ENCODE results near the gene ZYX. TPM values are rescaled to one million over a fixed set of nuclear protein-coding genes. Genes with fewer than 3 reads are reported as not detected.

Gene ZYX
- total RNA-seq, 1 donor from 2014 or later = 75.9 TPM

- no peak for DNase-seq (ENCODE audit: missing footprints)
- no peak for ATAC-seq
- intact Hi-C loops (cut with DNase I) = no loop called here
These were observed 20.2 kb upstream of the ZYX start for GRCh38 chr7:143360788-143361551.

- ATAC-seq = no peak
- no peak for DNase-seq (ENCODE audit: missing footprints)
- intact Hi-C loops (cut with DNase I) = no loop called here
These were observed 19.5 kb upstream of the ZYX start for GRCh38 chr7:143361552-143362130.

- intact Hi-C loops (cut with DNase I) = no loop called here
- peak; percentile 72 for DNase-seq (ENCODE audit: missing footprints)
- no peak for ATAC-seq
These were observed 18.8 kb upstream of the ZYX start, which contains the start of gene FAM131B for GRCh38 chr7:143362131-143363015. TSS of gene FAM131B (minus strand) at chr7:143362713. CDS start at chr7:143362603, 110 bp downstream.

- DNase-seq (ENCODE audit: missing footprints) = peak; percentile 35
- intact Hi-C loops (cut with DNase I) = no loop called here
- ATAC-seq = no peak
These were observed 17.9 kb upstream of the ZYX start for GRCh38 chr7:143363016-143363937.

- ATAC-seq (no peak), DNase-seq (ENCODE audit: missing footprints) (peak; percentile 45)
- intact Hi-C loops (cut with DNase I) = no loop called here
These were observed 13.2 kb upstream of the ZYX start for GRCh38 chr7:143367972-143368371.

DNA sequence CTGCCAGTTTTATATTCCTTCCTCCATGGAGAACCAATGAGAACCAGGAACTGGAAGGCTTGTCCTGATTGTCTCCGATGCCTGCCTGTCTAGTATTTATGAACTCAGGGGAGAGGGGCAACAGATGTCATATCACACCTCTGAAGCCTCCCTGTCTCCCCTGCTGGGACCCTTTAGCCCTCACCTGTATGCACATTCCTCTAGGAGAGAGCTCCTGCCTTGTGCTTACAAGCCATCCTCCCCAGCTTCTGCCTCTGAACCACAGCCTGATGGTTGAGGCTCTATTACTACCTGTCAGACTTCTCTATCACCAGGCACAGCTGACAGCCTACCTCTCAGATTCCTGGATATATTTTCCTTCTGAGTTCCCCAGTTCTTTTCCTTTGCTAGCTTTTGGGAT lies 12.8 kb upstream of the ZYX start:
- intact Hi-C loops (cut with DNase I) = no loop called here
- DNase-seq (ENCODE audit: missing footprints) (peak; percentile 9), ATAC-seq (no peak)

- no peak for ATAC-seq
- intact Hi-C loops (cut with DNase I) = no loop called here
- no peak for DNase-seq (ENCODE audit: missing footprints)
These were observed 11.2 kb upstream of the ZYX start for GRCh38 chr7:143369678-143370651.

DNA sequence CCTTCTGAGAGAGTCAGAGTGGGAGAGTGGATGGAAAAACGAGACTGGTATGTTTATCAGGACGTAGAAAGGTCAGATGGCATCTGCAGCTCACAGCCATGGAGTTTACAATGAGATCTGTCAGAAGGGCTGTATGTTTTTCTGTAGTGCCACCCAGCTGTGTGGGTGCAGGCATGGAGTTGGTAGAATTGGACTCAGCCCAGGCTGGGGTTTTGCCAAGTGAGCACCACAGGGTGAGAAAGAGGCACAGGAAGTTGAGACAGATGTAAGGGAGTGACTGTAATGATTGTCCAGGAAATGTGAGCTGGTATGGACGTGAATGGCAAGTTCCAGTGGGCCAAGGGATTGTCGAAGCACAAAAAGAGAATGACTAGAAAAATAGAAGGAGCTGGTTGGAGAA lies 9.1 kb upstream of the ZYX start:
- intact Hi-C loops (cut with DNase I) = no loop called here
- peak; percentile 71 for DNase-seq (ENCODE audit: missing footprints)
- ATAC-seq = peak; percentile 66

- intact Hi-C loops (cut with DNase I) = no loop called here
- ATAC-seq (no peak), DNase-seq (ENCODE audit: missing footprints) (peak; percentile 56)
These were observed 7.8 kb upstream of the ZYX start for GRCh38 chr7:143373255-143373794.

- DNase-seq (ENCODE audit: missing footprints) = peak; percentile 34
- intact Hi-C loops (cut with DNase I) = no loop called here
- peak; percentile 29 for ATAC-seq
These were observed 6.6 kb upstream of the ZYX start for GRCh38 chr7:143374561-143374960.

GRCh38 chr7:143375298-143376034 lies 5.7 kb upstream of the ZYX start:
- intact Hi-C loops (cut with DNase I) = no loop called here
- DNase-seq (ENCODE audit: missing footprints) (peak; percentile 57), ATAC-seq (no peak)

DNA sequence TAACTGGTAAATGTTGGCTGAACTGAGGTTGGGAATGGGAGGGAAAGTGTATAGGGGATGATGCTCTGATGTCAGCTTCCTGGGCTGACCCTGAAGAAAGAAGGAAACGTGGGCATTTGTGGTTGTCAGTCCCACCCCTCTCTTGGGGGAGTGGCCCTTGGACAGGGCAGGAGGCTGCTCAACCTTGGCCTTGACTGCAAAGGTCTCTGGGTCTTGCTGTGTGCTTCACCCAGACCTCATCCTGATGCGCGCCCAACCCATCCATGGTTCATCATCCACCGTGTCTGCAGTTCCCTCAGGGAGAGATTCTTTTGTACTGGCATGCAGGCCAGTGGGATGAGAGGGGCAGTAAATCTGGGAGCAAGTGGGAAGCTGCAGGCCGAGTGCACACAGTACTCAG lies 4.7 kb upstream of the ZYX start:
- no peak for DNase-seq (ENCODE audit: missing footprints)
- intact Hi-C loops (cut with DNase I) = no loop called here
- no peak for ATAC-seq

DNA sequence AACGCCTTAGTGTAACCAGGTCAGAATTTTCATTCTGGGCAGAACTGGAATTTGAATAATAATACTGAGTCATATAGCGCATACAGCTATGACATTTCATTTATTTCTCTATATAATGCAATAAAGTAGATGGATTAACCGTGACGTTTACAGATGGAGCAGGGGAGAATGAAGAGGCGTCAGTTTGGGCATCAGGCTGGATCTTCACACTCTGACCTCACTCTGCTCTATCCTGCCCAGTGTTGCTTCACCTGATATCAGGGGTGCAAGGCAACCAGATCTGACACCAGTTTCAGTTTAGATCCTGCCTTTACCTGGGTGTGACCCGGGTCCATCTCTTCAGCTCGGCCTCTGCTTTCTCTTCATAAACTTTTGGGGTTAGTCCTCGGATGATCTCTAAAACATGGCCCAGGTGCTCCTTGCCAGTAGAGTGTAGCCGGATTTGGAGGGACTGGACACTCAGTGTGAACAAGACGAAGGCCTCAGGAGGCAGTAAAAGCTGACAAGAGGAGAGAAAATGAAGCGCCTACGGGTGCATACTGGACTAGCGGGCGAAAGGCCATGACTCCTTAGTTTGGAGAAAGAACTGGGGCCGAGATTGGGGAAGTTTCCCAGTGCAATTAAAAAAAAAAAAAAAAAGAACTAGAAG lies 1.4 kb upstream of the ZYX start:
- DNase-seq (ENCODE audit: missing footprints) = no peak
- ATAC-seq = peak; percentile 0
- intact Hi-C loops (cut with DNase I) = loop anchor here (1.0 kb wide), 2 partner anchors 37 to 116 kb away; partner anchors contain the start of gene GSTK1

GRCh38 chr7:143380260-143380645 lies 892 bp upstream of the ZYX start:
- intact Hi-C loops (cut with DNase I) = loop anchor here (1.0 kb wide), 2 partner anchors 36 to 117 kb away; partner anchors contain the start of gene GSTK1
- DNase-seq (ENCODE audit: missing footprints) = peak; percentile 93
- ATAC-seq = peak; percentile 82

- DNase-seq (ENCODE audit: missing footprints) = peak; percentile 83
- intact Hi-C loops (cut with DNase I) = loop anchor here (1.0 kb wide), 1 partner anchor 10 kb away; no protein-coding TSS in a partner anchor
These were observed 431 bp downstream of the ZYX start for GRCh38 chr7:143381427-143382125.

More at GRCh38 chr7:143381427-143382125, 431 bp downstream of the ZYX start:
- ATAC-seq = peak; percentile 0
